Measurements from ENCODE around the gene CTNNA2. TPM values are rescaled to one million over a fixed set of nuclear protein-coding genes. Genes with fewer than 3 reads are reported as not detected.

The CTNNA2 gene
- total RNA-seq, 4 donors from 2014 or later = not detected

- TF ChIP-seq CTCF (IDR thresholded peaks at IDR 0.05; ENCODE audit: low read depth) = no peak
These were observed 735.3 kb downstream of the CTNNA2 start for GRCh38 chr2:80248146-80248545.

GRCh38 chr2:80252294-80252986 is 739.6 kb downstream of the CTNNA2 start:
- no peak for TF ChIP-seq CTCF (IDR thresholded peaks at IDR 0.05; ENCODE audit: low read depth)

- TF ChIP-seq CTCF (IDR thresholded peaks at IDR 0.05; ENCODE audit: low read depth) = no peak
These were observed 743.3 kb downstream of the CTNNA2 start for GRCh38 chr2:80255918-80256781.

- no peak for TF ChIP-seq CTCF (IDR thresholded peaks at IDR 0.05; ENCODE audit: low read depth)
These were observed 743.9 kb downstream of the CTNNA2 start for GRCh38 chr2:80256782-80257167.

GRCh38 chr2:80257450-80257849 is 744.6 kb downstream of the CTNNA2 start:
- TF ChIP-seq CTCF (IDR thresholded peaks at IDR 0.05; ENCODE audit: low read depth) = no peak

- no peak for TF ChIP-seq CTCF (IDR thresholded peaks at IDR 0.05; ENCODE audit: low read depth)
These were observed 745.5 kb downstream of the CTNNA2 start for GRCh38 chr2:80258341-80258740.

- no peak for TF ChIP-seq CTCF (IDR thresholded peaks at IDR 0.05; ENCODE audit: low read depth)
These were observed 745.9 kb downstream of the CTNNA2 start for GRCh38 chr2:80258793-80259192.

Measured in subcutaneous adipose tissue (tissue), 4 donors.